Testis (tissue), 3 donors: ENCODE results near the gene IFITM1. TPM values are rescaled to one million over a fixed set of nuclear protein-coding genes. Genes with fewer than 3 reads are reported as not detected.
"Not testable (repeated sequence)": the region's sequence is repeated elsewhere in the genome, so short reads cannot be mapped to it uniquely, and the experiment has no call there.

Experiments used
- DNase-seq: peaks from one replicate; pipeline ENCODE4 v3.0.0-alpha.2; 2019
- H3K27ac ChIP-seq, 2 donors: fragments of 200-600 bp; sonication (generic); one replicate each; pipeline ENCODE4 v1.5.1; 2019
- H3K27me3 ChIP-seq: fragments of 200-600 bp; sonication (generic); one replicate; pipeline ENCODE4 v1.5.1; 2019
- H3K36me3 ChIP-seq: fragments of 200-600 bp; sonication (generic); one replicate; pipeline ENCODE4 v1.5.1; 2017; ENCODE audit warnings: low read depth; ENCODE audit errors: missing control alignments
- H3K4me1 ChIP-seq: fragments of 200-600 bp; sonication (generic); one replicate; pipeline ENCODE4 v1.5.1; 2019
- H3K4me3 ChIP-seq, 2 donors: fragments of 200-600 bp; sonication (generic); one replicate each; pipeline ENCODE4 v1.5.1; 2017 to 2019
- H3K9me3 ChIP-seq: fragments of 200-600 bp; sonication (generic); one replicate; pipeline ENCODE4 v1.5.1; 2017
- POLR2A ChIP-seq: fragments of 450-650 bp; IDR thresholded peaks from one replicate; pipeline ENCODE4 v1.6.1; 2017; ENCODE audit warnings: antibody characterized with exemption, mild to moderate bottlenecking, moderate library complexity
- WGBS, 2 donors: methylation state at CpG; one replicate each; pipeline ENCODE4 v1.1.5; 2018; 5-methylcytosine and 5-hydroxymethylcytosine counted together
- intact Hi-C: fragments of 100-400 bp; cut with DNase I; formaldehyde crosslinking; loops from one replicate; pipeline ENCODE4 v1.15.1; 2023; ENCODE audit warnings: low total_unique reads
- polyA plus RNA-seq: library from polyadenylated mRNA; stranded (reverse); fragments of 350-450 nt; fragmentation: Illumina TruSeq; extraction: RNeasy Lipid Tissue Mini Kit (QIAGEN cat#74804); gene quantifications from one replicate; pipeline ENCODE4 v1.2.3, GENCODE V29; 2014; ENCODE audit warnings: low read depth, low replicate concordance; ENCODE audit not compliant: insufficient read depth
- total RNA-seq, 2 donors: library from RNA; depleted of rRNA; stranded (reverse); fragments of >200 nt; gene quantifications; one replicate each; pipeline ENCODE4 v1.2.3, GENCODE V29; 2016
- TF ChIP-seq, protein P1 (sequence below), 3 experiments: fragments of 450-650 bp in 2 of 3; fragments of 200-600 bp in 1 of 3; sonication (generic) in 1 of 3; IDR thresholded peaks; one replicate each; pipeline ENCODE4 v1.5.1; 2016 to 2019; ENCODE audit warnings: antibody characterized with exemption in 3 of 3, mild to moderate bottlenecking in 2 of 3, moderate library complexity in 1 of 3

Gene IFITM1
- total and polyA plus RNA-seq, 3 donors from 2014 or later: 63.1 to 146 (median 93.3) TPM

DNA sequence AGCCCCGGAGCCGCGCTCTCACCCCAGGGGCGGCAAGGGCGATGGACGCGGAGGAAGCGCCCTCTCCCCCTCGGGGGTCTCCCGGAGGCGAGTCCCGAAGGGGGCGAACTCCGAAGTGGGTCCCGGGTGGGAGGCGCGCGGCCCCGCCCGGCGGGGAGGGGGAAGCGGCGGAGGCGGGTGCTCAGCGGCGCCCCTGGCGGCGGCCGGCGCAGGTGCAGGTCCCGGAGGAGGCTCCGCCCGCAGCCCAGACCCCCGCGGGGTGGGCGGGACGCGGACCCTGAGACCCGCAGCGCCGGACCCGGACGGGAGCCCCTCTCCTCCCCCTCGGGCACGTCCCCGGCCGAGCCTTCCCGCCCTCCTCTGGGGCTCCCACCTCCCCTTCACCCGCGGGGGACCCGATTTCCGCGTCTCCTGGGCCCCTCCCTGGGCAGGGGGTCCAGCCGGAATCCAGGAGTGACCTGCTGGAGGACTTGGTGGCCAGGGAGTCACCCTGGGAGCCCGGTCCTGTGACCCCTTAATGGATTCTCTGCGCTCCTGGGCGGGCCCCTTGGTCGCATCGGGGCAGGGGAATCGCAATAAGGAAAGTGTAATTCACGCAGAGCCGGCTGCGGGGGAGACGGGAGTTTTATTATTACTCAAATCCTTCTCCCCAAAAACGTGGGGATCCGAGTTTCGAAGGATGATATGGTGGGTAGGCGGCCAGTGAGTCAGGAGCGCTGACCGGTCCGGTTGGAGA is 2.7 kb upstream of the IFITM1 start:
- peaks cover 28% of the 10 kb centered on the region for H3K4me1 ChIP-seq
- H3K36me3 ChIP-seq, H3K4me3 ChIP-seq, H3K27me3 ChIP-seq, H3K9me3 ChIP-seq, DNase-seq, intact Hi-C loops: not testable (repeated sequence)
- WGBS, 2 donors: 16% methylated on average over 7 of the region's 71 CpGs; no CpG with 5 or more reads in 1 of the 2 donors
- peak overlapping the region in 1 of 2 donors; percentile 92 for H3K27ac ChIP-seq

DNA sequence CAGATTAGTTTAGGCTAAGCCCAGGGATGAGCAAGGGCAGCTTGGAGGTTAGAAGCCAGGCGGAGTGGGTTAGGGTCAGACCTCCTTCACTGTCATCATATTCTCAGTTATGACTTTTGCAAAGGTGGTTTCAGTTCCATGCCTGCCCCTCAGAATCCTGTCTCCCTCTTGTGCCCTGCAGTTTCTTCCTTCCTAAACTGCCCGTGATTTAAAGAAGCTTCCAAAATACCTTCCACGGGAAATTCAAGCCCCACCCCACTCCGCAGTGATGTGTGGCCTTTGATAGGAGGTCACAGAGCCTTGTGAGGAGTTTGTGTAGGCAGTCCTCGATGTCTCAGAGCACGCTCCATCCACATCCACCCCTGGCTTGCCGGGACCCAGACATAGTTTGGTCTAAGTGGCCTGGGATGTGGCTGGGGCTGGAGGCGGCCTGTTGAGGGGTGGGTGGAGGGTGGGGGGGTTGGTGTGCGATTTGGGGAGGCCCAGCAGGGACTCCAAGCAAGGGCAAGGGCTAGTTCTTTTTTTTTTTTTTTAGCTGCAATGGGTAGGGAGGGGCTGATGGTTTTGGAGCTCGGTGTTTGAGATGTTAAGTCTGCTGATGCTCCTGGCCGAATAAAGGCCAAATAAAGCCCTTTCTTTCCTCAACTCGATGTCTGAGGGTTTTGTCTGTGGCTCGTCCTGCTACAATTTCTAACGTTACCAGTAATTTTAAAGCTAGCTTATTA is 1.6 kb upstream of the IFITM1 start:
- no peaks in the 10 kb centered on the region for H3K27me3 ChIP-seq
- peak overlapping the region; percentile 60 to 92 for H3K27ac ChIP-seq
- 59 to 60% methylated on average over 13 to 14 of the region's 14 CpGs for WGBS, 2 donors
- H3K36me3 ChIP-seq: no peaks in the 10 kb centered on the region
- TF ChIP-seq, protein P1, sequence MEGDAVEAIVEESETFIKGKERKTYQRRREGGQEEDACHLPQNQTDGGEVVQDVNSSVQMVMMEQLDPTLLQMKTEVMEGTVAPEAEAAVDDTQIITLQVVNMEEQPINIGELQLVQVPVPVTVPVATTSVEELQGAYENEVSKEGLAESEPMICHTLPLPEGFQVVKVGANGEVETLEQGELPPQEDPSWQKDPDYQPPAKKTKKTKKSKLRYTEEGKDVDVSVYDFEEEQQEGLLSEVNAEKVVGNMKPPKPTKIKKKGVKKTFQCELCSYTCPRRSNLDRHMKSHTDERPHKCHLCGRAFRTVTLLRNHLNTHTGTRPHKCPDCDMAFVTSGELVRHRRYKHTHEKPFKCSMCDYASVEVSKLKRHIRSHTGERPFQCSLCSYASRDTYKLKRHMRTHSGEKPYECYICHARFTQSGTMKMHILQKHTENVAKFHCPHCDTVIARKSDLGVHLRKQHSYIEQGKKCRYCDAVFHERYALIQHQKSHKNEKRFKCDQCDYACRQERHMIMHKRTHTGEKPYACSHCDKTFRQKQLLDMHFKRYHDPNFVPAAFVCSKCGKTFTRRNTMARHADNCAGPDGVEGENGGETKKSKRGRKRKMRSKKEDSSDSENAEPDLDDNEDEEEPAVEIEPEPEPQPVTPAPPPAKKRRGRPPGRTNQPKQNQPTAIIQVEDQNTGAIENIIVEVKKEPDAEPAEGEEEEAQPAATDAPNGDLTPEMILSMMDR (IDR thresholded peaks at IDR 0.05): no peak
- TF ChIP-seq POLR2A: no peak
- intact Hi-C loops: no loop called here
- H3K4me3 ChIP-seq: no peak overlapping the region
- peaks cover 30% of the 10 kb centered on the region for H3K4me1 ChIP-seq
- no peaks in the 10 kb centered on the region for H3K9me3 ChIP-seq
- DNase-seq: no peak

DNA sequence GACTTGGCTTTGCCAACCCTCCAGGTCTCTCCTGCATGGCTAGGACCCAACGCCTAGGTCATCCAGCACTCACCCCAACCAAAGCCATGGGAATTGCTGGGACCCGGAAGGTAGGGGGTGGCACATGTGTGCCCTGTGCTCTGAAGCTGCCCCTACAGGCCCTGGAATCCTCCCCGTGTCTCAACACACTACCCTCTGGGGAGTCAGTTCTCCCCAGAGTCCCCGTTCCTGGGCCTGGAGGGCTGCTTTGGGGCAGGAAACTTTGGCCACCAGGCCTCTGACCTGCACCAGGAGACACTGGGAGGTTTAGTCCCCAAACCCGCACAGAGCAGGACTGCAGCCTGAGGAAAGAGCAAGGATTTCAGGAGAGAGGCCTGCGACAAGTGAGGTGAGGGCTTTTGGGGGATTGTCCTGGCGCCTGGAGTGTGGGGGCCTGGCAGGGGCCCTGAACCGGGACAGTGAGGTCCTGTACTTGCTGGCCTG is 495 bp upstream of the IFITM1 start:
- Histone ChIP-seq H3K36me3 (no peaks in the 10 kb centered on the region), H3K4me3 (no peak overlapping the region), H3K4me1 (peaks cover 27% of the 10 kb centered on the region), H3K9me3 (no peaks in the 10 kb centered on the region), H3K27ac (peak overlapping the region; percentile 75 to 92), H3K27me3 (no peaks in the 10 kb centered on the region)
- intact Hi-C loops: no loop called here
- WGBS, 2 donors: 61 to 82% methylated on average over 2 to 8 of the region's 8 CpGs
- TF ChIP-seq POLR2A: no peak
- TF ChIP-seq, protein P1 (IDR thresholded peaks at IDR 0.05): no peak
- DNase-seq: no peak

DNA sequence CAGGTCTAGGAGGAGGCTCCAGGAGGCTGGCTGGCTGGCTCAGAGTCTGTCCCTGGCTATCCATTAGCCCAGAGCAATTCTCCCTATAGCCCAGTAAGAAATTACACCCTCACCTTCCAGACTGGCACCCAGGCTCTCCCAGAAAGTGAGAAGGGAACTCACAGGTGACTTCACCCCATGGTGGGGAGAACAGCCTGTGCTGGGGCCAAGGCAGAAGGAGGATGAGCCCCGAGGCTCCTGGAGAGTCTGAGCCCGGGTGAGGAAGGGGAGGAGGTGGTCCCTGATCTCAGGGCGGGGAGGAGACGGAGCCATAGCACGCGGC is 675 bp downstream of the IFITM1 start:
- Histone ChIP-seq H3K4me1 (peaks cover 21% of the 10 kb centered on the region), H3K4me3 (peak overlapping the region; percentile 62 to 71), H3K27ac (peak overlapping the region; percentile 75 to 92)
- WGBS, 2 donors: 41% methylated on average over 6 of the region's 6 CpGs; no CpG with 5 or more reads in 1 of the 2 donors
- H3K27me3 ChIP-seq, DNase-seq, H3K9me3 ChIP-seq, H3K36me3 ChIP-seq, intact Hi-C loops: not testable (repeated sequence)

DNA sequence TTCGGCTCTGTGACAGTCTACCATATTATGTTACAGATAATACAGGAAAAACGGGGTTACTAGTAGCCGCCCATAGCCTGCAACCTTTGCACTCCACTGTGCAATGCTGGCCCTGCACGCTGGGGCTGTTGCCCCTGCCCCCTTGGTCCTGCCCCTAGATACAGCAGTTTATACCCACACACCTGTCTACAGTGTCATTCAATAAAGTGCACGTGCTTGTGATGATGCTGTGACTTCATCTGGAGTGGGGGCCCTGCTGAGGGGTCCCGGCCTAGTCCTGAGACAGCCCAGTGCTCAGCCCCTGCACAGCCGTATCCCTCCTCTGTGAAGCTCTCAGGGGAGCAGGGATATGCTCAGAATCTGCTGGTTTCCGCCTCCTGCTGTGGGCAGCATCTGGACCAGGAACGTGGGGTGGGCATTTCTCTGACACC is 1.2 kb downstream of the IFITM1 start:
- intact Hi-C loops: no loop called here
- no peaks in the 10 kb centered on the region for H3K27me3 ChIP-seq
- peak overlapping the region; percentile 62 to 71 for H3K4me3 ChIP-seq
- 43 to 54% methylated on average over 4 to 9 of the region's 9 CpGs for WGBS, 2 donors
- DNase-seq: no peak
- TF ChIP-seq POLR2A: no peak
- TF ChIP-seq, protein P1 (IDR thresholded peaks at IDR 0.05): no peak
- H3K4me1 ChIP-seq: peaks cover 20% of the 10 kb centered on the region
- no peaks in the 10 kb centered on the region for H3K36me3 ChIP-seq
- no peaks in the 10 kb centered on the region for H3K9me3 ChIP-seq
- H3K27ac ChIP-seq: peak overlapping the region; percentile 75 to 92
